Endothelial cell of umbilical vein (primary cell): ENCODE measurements around the gene CXorf38. TPM values are rescaled to one million over a fixed set of nuclear protein-coding genes. Genes with fewer than 3 reads are reported as not detected.

Source experiments
- BruUV-seq: library from RNA; stranded (reverse); fragments of 400-500 nt; replicated peaks from 2 replicates; lab custom pipeline; 2021; lab: Mats Ljungman, UMichigan
- CTCF ChIA-PET: fragments of 300-600, 350-600 bp; sonication (Branson Sonifier 250); formaldehyde crosslinking; loops from one replicate; lab custom pipeline; 2021; ENCODE audit warnings: antibody characterized with exemption, inconsistent platforms; lab: Charles Lee
- POLR2A ChIA-PET: fragments of 300-600, 350-600 bp; sonication (Branson Sonifier 250); formaldehyde crosslinking; loops from one replicate; lab custom pipeline; 2021; ENCODE audit warnings: antibody characterized with exemption, inconsistent platforms; lab: Charles Lee
- DNase-seq: peaks from one replicate; pipeline ENCODE4 v3.0.0-alpha.2; 2011; ENCODE audit warnings: low read depth, low spot score
- FAIRE-seq: peaks from 2 replicates; lab custom pipeline; 2011; peaks lifted over from hg19 to GRCh38; lab: Jason Lieb, UNC
- H2AFZ ChIP-seq: 2 replicates; pipeline ENCODE4 v1.6.0; 2012; ENCODE audit warnings: low read depth, low read length, control low read depth, inconsistent platforms
- H3K27ac ChIP-seq: 2 replicates; pipeline ENCODE4 v1.5.1; 2011; ENCODE audit warnings: low read depth, mild to moderate bottlenecking, control low read depth, low read length, moderate library complexity; ENCODE audit not compliant: insufficient read depth
- H3K27me3 ChIP-seq, 2 experiments: 2 replicates each; pipeline versions ENCODE4 v1.6.0 to v1.6.1; 2011; ENCODE audit warnings: low read length in 2 of 2, mixed read lengths in 1 of 2; ENCODE audit not compliant: control insufficient read depth in 2 of 2, insufficient read depth in 2 of 2
- H3K36me3 ChIP-seq, 2 experiments: 2 replicates in 1 of 2; 3 replicates in 1 of 2; pipeline ENCODE4 v1.5.1; 2011; ENCODE audit warnings: low read length in 2 of 2, mild to moderate bottlenecking in 1 of 2, moderate library complexity in 1 of 2; ENCODE audit not compliant: control insufficient read depth in 2 of 2, insufficient read depth in 2 of 2; ENCODE audit errors: extremely low read depth in 1 of 2
- H3K4me1 ChIP-seq: 3 replicates; pipeline ENCODE4 v1.5.1; 2011; ENCODE audit warnings: mild to moderate bottlenecking, low read length; ENCODE audit not compliant: control insufficient read depth, insufficient read depth; ENCODE audit errors: extremely low read depth
- H3K4me2 ChIP-seq: 2 replicates; pipeline ENCODE4 v1.6.1; 2011; ENCODE audit warnings: low read length, control low read depth, mixed read lengths; ENCODE audit not compliant: insufficient read depth
- H3K4me3 ChIP-seq, 3 experiments: fragments of 200-600 bp in 1 of 3; sonication (generic), shearing (Covaris generic) in 1 of 3; replicated peaks in 1 of 3; 2 replicates each; pipeline ENCODE4 v1.5.1; 2011 to 2016; ENCODE audit warnings: control low read depth in 3 of 3, low read length in 3 of 3, mild to moderate bottlenecking in 2 of 3, inconsistent platforms in 1 of 3, low read depth in 1 of 3, moderate library complexity in 1 of 3; ENCODE audit not compliant: insufficient read depth in 1 of 3
- H3K79me2 ChIP-seq: 2 replicates; pipeline ENCODE4 v1.6.0; 2012; ENCODE audit warnings: low read length, inconsistent platforms; ENCODE audit not compliant: control insufficient read depth, insufficient read depth
- H3K9ac ChIP-seq: replicated peaks from 2 replicates; pipeline ENCODE3; 2011; ENCODE audit warnings: low read length, control low read depth; ENCODE audit not compliant: insufficient read depth; ENCODE audit errors: extremely low read depth
- H3K9me1 ChIP-seq: replicated peaks from 3 replicates; pipeline ENCODE4 v1.6.0; 2011; ENCODE audit warnings: mild to moderate bottlenecking, low read length; ENCODE audit not compliant: control insufficient read depth, insufficient read depth; ENCODE audit errors: extremely low read depth
- H3K9me3 ChIP-seq: replicated peaks from 2 replicates; pipeline ENCODE4 v1.5.1; 2012; ENCODE audit warnings: low read length, inconsistent platforms; ENCODE audit not compliant: control insufficient read depth, insufficient read depth
- H4K20me1 ChIP-seq: replicated peaks from 2 replicates; pipeline ENCODE3; 2011; ENCODE audit warnings: mild to moderate bottlenecking, low read length; ENCODE audit not compliant: control insufficient read depth, insufficient read depth; ENCODE audit errors: extremely low read depth
- CTCF ChIP-seq, 2 donors: IDR thresholded peaks; 1 replicate in 1 of 2; 2 replicates in 1 of 2; pipeline ENCODE4 v1.5.1; 2011; ENCODE audit warnings: low read length in 2 of 2, mild to moderate bottlenecking in 2 of 2, moderate library complexity in 2 of 2, control low read depth in 1 of 2, inconsistent platforms in 1 of 2, low read depth in 1 of 2; ENCODE audit not compliant: insufficient read depth in 1 of 2; ENCODE audit errors: extremely low read depth in 1 of 2
- EZH2 ChIP-seq: IDR thresholded peaks from 2 replicates; pipeline ENCODE4 v1.6.1; 2012; ENCODE audit warnings: borderline replicate concordance, low read depth, mild to moderate bottlenecking, moderate library complexity, low read length, inconsistent platforms; ENCODE audit not compliant: severe bottlenecking
- FOS ChIP-seq: IDR thresholded peaks from 2 replicates; pipeline ENCODE4 v1.6.1; 2011; ENCODE audit warnings: mild to moderate bottlenecking, low read length, moderate library complexity, borderline replicate concordance; ENCODE audit not compliant: insufficient read depth
- GATA2 ChIP-seq: IDR thresholded peaks from 2 replicates; pipeline ENCODE4 v1.7.0; 2011; ENCODE audit warnings: low read depth, mild to moderate bottlenecking, moderate library complexity, mixed read lengths, low read length; ENCODE audit not compliant: insufficient read length, insufficient read depth
- JUN ChIP-seq: IDR thresholded peaks from 2 replicates; pipeline ENCODE4 v1.6.1; 2011; ENCODE audit warnings: borderline replicate concordance, low read depth; ENCODE audit not compliant: insufficient read length, insufficient read depth
- MAX ChIP-seq: IDR thresholded peaks from 2 replicates; pipeline ENCODE4 v1.6.1; 2011; ENCODE audit not compliant: insufficient read depth, insufficient read length
- MYC ChIP-seq: IDR thresholded peaks from one replicate; pipeline ENCODE4 v1.6.1; 2011; ENCODE audit warnings: mild to moderate bottlenecking, low read depth, low read length
- POLR2A ChIP-seq: IDR thresholded peaks from 2 replicates; pipeline ENCODE4 v1.6.1; 2012; ENCODE audit warnings: low read depth, mild to moderate bottlenecking, control low read depth, low read length
- POLR2AphosphoS5 ChIP-seq: IDR thresholded peaks from 2 replicates; pipeline ENCODE4 v1.6.1; 2012; ENCODE audit warnings: low read depth, mild to moderate bottlenecking, control low read depth, low read length, moderate library complexity; ENCODE audit not compliant: insufficient read depth
- dilution Hi-C: fragments of 300-500 bp; cut with MboI; formaldehyde crosslinking; loops from one replicate; pipeline ENCODE4 v1.15.0; 2019; ENCODE audit warnings: low sequenced_read_pairs; ENCODE audit not compliant: extremely low pct_ligation_motif_present
- intact Hi-C: fragments of 100-400 bp; cut with micrococcal nuclease; formaldehyde crosslinking; loops from one replicate; pipeline ENCODE4 v1.10.0; 2022
- polyA plus RNA-seq, 4 experiments: library from polyadenylated mRNA; depleted of rRNA in 3 of 4; stranded (reverse) in 3 of 4; unstranded in 1 of 4; fragments of >200 nt; gene quantifications; 2 replicates each; pipeline versions ENCODE4 v1.2.1 to v1.2.3, GENCODE V29; 2011 to 2012; ENCODE audit warnings: missing spikeins in 1 of 4
- total RNA-seq: library from RNA; stranded (reverse); gene quantifications from 2 replicates; pipeline ENCODE4 v1.2.3, GENCODE V29; 2021

The CXorf38 gene
- total and polyA plus RNA-seq, 2 donors (not counting 3 experiments of a cell fraction or from before 2014, with no cell fraction given) = 5.9 to 12.4 TPM

- ChIA-PET POLR2A (no interaction called here), CTCF (interaction anchor here (0.9 to 1.5 kb wide), 2 partner anchors 33 to 429 kb away, joined by 3 read pairs; no protein-coding TSS in a partner anchor)
Observed at GRCh38 chrX:40685362-40685918, 38.1 kb upstream of the CXorf38 start.

More at GRCh38 chrX:40685362-40685918, 38.1 kb upstream of the CXorf38 start:
- Histone ChIP-seq H3K9ac (no peak overlapping the region), H3K9me1 (no peaks in the 10 kb centered on the region), H3K4me2 (no peak overlapping the region), H3K36me3 (no peaks in the 10 kb centered on the region), H3K9me3 (no peaks in the 10 kb centered on the region), H4K20me1 (no peaks in the 10 kb centered on the region), H3K4me1 (no peaks in the 10 kb centered on the region), H3K27me3 (no peaks in the 10 kb centered on the region), H3K4me3 (no peak overlapping the region), H3K27ac (no peak overlapping the region), H2AFZ (no peak overlapping the region), H3K79me2 (no peaks in the 10 kb centered on the region)
- intact Hi-C loops (no loop called here), dilution Hi-C loops (no loop called here)
- no peak for DNase-seq
- FAIRE-seq = no peak
- BruUV-seq = no TSS peak
- TF ChIP-seq CTCF (IDR thresholded peaks at IDR 0.05; ENCODE audit: extremely low read depth in 1 of 2, insufficient read depth in 1 of 2, low read depth in 1 of 2, low read length in 2 of 2) (no peak), POLR2A (no peak), POLR2AphosphoS5 (no peak), JUN (no peak), FOS (no peak), GATA2 (no peak), MYC (no peak), EZH2 (no peak), MAX (no peak)
